Measurements from ENCODE around the gene METTL25B. TPM values are rescaled to one million over a fixed set of nuclear protein-coding genes. Genes with fewer than 3 reads are reported as not detected.

Gene METTL25B
- total and polyA plus RNA-seq, 2 experiments from 2014 or later, result 18.3 to 21.1 TPM

DNA sequence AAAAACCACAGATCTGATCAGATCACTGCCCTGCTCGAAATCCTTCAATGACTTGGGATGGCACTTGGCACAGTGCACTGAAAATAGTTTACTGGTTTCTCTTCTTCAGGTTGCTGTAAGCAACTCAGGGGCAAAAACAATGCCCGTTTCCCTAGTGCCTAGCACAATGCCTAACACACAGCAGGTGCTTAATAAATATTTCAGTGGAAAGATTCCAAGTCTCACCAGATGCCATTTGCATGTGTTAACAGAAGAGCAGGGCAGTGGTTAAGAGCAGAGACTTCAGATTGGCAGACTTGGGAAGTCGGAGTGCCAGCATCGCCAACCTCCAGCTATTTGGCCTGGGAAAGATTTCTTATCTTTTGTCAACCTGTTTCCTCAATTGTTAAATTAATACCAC lies 10.9 kb upstream of the METTL25B start:
- Histone ChIP-seq H3K27ac (ENCODE audit: low read depth) (no peak overlapping the region), H3K9me2 (ENCODE audit: insufficient read depth) (no peaks in the 10 kb centered on the region), H2AFZ (no peak overlapping the region), H3F3A (replicated peaks; ENCODE audit: low read depth) (0 out of 2 replicates have a peak, but pooled peaks cover 5% of the 10 kb centered on the region), H3K36me3 (ENCODE audit: insufficient read depth) (peaks cover 4% of the 10 kb centered on the region; the same call in 1 of the 2 replicates), H3K4me3 (no peak overlapping the region), H3K4me2 (no peak overlapping the region), H3K79me2 (replicated peaks; ENCODE audit: insufficient read depth) (0 out of 2 replicates have a peak, but pooled peaks cover 5% of the 10 kb centered on the region), H3K27me3 (ENCODE audit: insufficient read depth) (no peaks in the 10 kb centered on the region), H3K4me1 (ENCODE audit: insufficient read depth) (peaks cover 15% of the 10 kb centered on the region), H4K20me1 (replicated peaks; ENCODE audit: insufficient read depth) (peaks cover 11% of the 10 kb centered on the region; the same call in 1 of the 2 replicates)
- no peak overlapping the region; the same call in 2 of the 3 replicates for H3K4me3 Mint-ChIP-seq
- H3K9me3 Mint-ChIP-seq, result no peaks in the 10 kb centered on the region; the same call in 2 of the 3 replicates
- TF ChIP-seq POLR2AphosphoS5 (IDR thresholded peaks at IDR 0.05; ENCODE audit: low read depth) (no peak), CTCF (conservative IDR thresholded peaks at IDR 0.05; ENCODE audit: low read depth in 2 of 2) (no peak), STAT1 (IDR thresholded peaks at IDR 0.05; ENCODE audit: unreplicated experiment) (no peak), NANOG (IDR thresholded peaks at IDR 0.05; ENCODE audit: borderline replicate concordance) (no peak), ZNF331 (CRISPR knock-in tag; IDR thresholded peaks at IDR 0.05; ENCODE audit: low read depth) (no peak), ZNF462 (CRISPR knock-in tag; IDR thresholded peaks at IDR 0.05) (no peak), ETS1 (IDR thresholded peaks at IDR 0.05) (no peak), ZNF114 (CRISPR knock-in tag; IDR thresholded peaks at IDR 0.05) (no peak), EZH2 (IDR thresholded peaks at IDR 0.05; ENCODE audit: low read depth, unreplicated experiment) (no peak), JUNB (IDR thresholded peaks at IDR 0.05; ENCODE audit: unreplicated experiment) (no peak)
- peaks cover 13% of the 10 kb centered on the region for H3K4me1 Mint-ChIP-seq
- H3K27ac Mint-ChIP-seq, result no peak overlapping the region
- H3K27me3 Mint-ChIP-seq (ENCODE audit: insufficient read depth, low read depth, poor library complexity), result peaks cover 13% of the 10 kb centered on the region
- peaks cover 23% of the 10 kb centered on the region; the same call in 2 of the 3 replicates for H3K36me3 Mint-ChIP-seq (ENCODE audit: low read depth)
- ATAC-seq (peak; percentile 34), DNase-seq (ENCODE audit: low spot score) (no peak)

Measured in GM23338 (cell line).